Muscle layer of colon (tissue), 2 donors: ENCODE measurements around the gene NPBWR2.

Experiments
- H3K27ac ChIP-seq: one replicate; pipeline ENCODE4 v1.7.0; 2013; ENCODE audit warnings: low read depth, mild to moderate bottlenecking, low read length, moderate library complexity
- H3K27me3 ChIP-seq, 2 donors: one replicate each; pipeline ENCODE4 v1.7.0; 2013; ENCODE audit warnings: low read length in 2 of 2, mild to moderate bottlenecking in 2 of 2; ENCODE audit not compliant: insufficient read depth in 2 of 2, control insufficient read depth in 1 of 2
- H3K36me3 ChIP-seq: one replicate; pipeline ENCODE4 v1.7.0; 2013; ENCODE audit warnings: mild to moderate bottlenecking, low read length; ENCODE audit not compliant: insufficient read depth
- H3K4me1 ChIP-seq: one replicate; pipeline ENCODE4 v1.7.0; 2013; ENCODE audit warnings: mild to moderate bottlenecking, low read length; ENCODE audit not compliant: insufficient read depth
- H3K4me3 ChIP-seq, 2 donors: one replicate each; pipeline ENCODE4 v1.7.0; 2013; ENCODE audit warnings: low read length in 2 of 2, low read depth in 1 of 2, mild to moderate bottlenecking in 1 of 2, moderate library complexity in 1 of 2
- H3K9ac ChIP-seq: one replicate; pipeline ENCODE4 v1.7.0; 2013; ENCODE audit warnings: low read length
- H3K9me3 ChIP-seq: one replicate; pipeline ENCODE4 v1.7.0; 2013; ENCODE audit warnings: mild to moderate bottlenecking, low read length
- donor health status: abdominal sarcoma.
- donor health status: Adenocarcinoma of cecum.

The NPBWR2 gene

GRCh38 chr20:64055893-64056638 is 51.3 kb downstream of the NPBWR2 start:
- Histone ChIP-seq H3K9ac (no peak overlapping the region), H3K9me3 (no peaks in the 10 kb centered on the region), H3K27me3 (peaks cover 0 to 54% of the 10 kb centered on the region in 2 donors), H3K4me1 (no peaks in the 10 kb centered on the region), H3K4me3 (no peak overlapping the region), H3K36me3 (no peaks in the 10 kb centered on the region), H3K27ac (no peak overlapping the region)

- no peak overlapping the region for H3K9ac ChIP-seq
- H3K27me3 ChIP-seq: peaks cover 4 to 60% of the 10 kb centered on the region in 2 donors
These were observed 51.9 kb downstream of the NPBWR2 start for GRCh38 chr20:64055396-64055892.

GRCh38 chr20:64053841-64054661 is 53.3 kb downstream of the NPBWR2 start:
- Histone ChIP-seq H3K36me3 (no peaks in the 10 kb centered on the region), H3K4me3 (no peak overlapping the region), H3K9ac (no peak overlapping the region), H3K27me3 (peaks cover 12 to 69% of the 10 kb centered on the region in 2 donors), H3K27ac (no peak overlapping the region), H3K9me3 (no peaks in the 10 kb centered on the region), H3K4me1 (no peaks in the 10 kb centered on the region)

More at GRCh38 chr20:64055396-64055892, 51.9 kb downstream of the NPBWR2 start:
- Histone ChIP-seq H3K27ac (no peak overlapping the region), H3K9me3 (no peaks in the 10 kb centered on the region), H3K4me1 (no peaks in the 10 kb centered on the region), H3K4me3 (no peak overlapping the region), H3K36me3 (no peaks in the 10 kb centered on the region)
